SJSA1 (cell line): ENCODE results near the gene ZNF418. TPM values are rescaled to one million over a fixed set of nuclear protein-coding genes. Genes with fewer than 3 reads are reported as not detected.
"Not testable (repeated sequence)": the region's sequence is repeated elsewhere in the genome, so short reads cannot be mapped to it uniquely, and the experiment has no call there.

Experiments used
- DNase-seq, 2 experiments: peaks; one replicate each; pipeline ENCODE4 v3.0.0-alpha.2; 2015 to 2020; ENCODE audit warnings: low spot score in 2 of 2, low read depth in 1 of 2
- H3K27ac ChIP-seq: fragments of 250-450 bp; sonication (Bioruptor Pico); 2 replicates; pipeline ENCODE4 v1.5.1; 2020; ENCODE audit warnings: mild to moderate bottlenecking, moderate library complexity
- H3K27me3 ChIP-seq: fragments of 250-450 bp; sonication (Bioruptor Pico); replicated peaks from 2 replicates; pipeline ENCODE4 v1.5.1; 2020; ENCODE audit warnings: mild to moderate bottlenecking, moderate library complexity
- H3K36me3 ChIP-seq: fragments of 250-450 bp; sonication (Bioruptor Pico); 2 replicates; pipeline ENCODE4 v1.5.1; 2020; ENCODE audit warnings: mild to moderate bottlenecking
- H3K4me1 ChIP-seq: fragments of 250-450 bp; sonication (Bioruptor Pico); replicated peaks from 2 replicates; pipeline ENCODE4 v1.6.1; 2021; ENCODE audit warnings: mild to moderate bottlenecking
- H3K4me3 ChIP-seq: fragments of 250-450 bp; sonication (Bioruptor Pico); 2 replicates; pipeline ENCODE4 v1.5.1; 2020; ENCODE audit warnings: mild to moderate bottlenecking
- H3K9me3 ChIP-seq: fragments of 250-450 bp; sonication (Bioruptor Pico); replicated peaks from 2 replicates; pipeline ENCODE4 v1.5.1; 2020; ENCODE audit warnings: mild to moderate bottlenecking
- total RNA-seq: library from RNA; depleted of rRNA; stranded (reverse); fragments of >200 nt; shearing (Covaris generic); gene quantifications from 2 replicates; pipeline ENCODE4 v1.2.3, GENCODE V29; 2014; rRNA removed

ZNF418 gene
- total RNA-seq, 1 experiment from 2014 or later, result 0.21 TPM

DNA sequence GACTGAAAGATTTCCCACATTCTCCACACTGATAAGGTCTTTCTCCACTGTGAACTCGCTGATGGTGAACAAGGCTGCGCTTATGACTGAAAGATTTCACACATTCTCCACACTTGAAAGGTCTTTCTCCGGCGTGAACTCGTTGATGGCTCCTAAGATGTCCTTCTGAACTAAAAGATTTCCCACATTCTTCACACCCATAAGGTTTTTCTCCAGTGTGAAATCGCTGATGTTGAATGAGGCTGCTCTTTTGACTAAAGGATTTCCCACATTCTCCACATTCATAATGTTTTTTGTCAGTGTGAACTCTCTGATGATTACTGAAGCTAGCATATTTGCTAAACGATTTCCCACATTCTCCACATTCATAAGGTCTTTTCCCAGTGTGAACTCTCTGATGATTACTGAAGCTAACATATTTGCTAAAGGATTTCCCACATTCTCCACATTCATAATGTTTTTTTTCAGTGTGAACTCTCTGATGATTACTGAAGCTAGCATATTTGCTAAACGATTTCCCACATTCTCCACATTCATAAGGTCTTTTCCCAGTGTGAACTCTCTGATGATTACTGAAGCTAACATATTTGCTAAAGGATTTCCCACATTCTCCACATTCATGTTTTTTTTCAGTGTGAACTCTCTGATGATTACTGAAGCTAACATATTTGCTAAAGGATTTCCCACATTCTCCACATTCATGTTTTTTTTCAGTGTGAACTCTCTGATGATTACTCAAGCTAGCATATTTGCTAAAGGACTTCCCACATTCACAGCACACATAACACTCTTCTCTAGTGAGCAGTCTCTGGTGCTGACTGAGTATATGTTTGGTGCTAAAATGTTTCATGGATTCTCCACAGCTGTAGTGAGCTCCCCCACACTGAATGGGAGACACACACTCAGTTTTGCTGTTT is 61.1 kb downstream of the ZNF418 start:
- H3K27me3 ChIP-seq, H3K4me3 ChIP-seq, H3K36me3 ChIP-seq, H3K27ac ChIP-seq, DNase-seq, H3K4me1 ChIP-seq: not testable (repeated sequence)
- peaks cover 26% of the 10 kb centered on the region for H3K9me3 ChIP-seq

DNA sequence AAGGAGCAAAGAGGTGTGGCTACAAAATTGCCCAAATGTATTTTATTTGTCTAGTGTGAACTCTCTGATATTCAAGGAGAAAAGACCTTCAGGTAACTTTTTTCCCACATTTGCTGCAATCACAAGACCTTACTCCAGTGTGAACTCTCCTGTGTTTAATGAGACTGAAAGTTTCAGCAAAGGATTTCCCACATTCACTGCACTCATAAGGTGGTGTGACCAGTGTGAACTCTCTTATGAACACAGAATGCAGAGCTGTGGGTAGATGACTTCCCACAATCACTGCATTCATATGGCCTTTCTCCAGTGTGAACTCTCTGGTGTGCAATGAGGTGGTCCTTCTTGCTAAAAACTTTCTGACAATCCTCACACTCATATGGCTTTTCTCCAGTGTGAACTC is 62.8 kb downstream of the ZNF418 start:
- no peak for DNase-seq
- H3K9me3 ChIP-seq, result peaks cover 34% of the 10 kb centered on the region
- no peak overlapping the region for H3K27ac ChIP-seq
- no peaks in the 10 kb centered on the region for H3K27me3 ChIP-seq
- H3K4me3 ChIP-seq, result no peak overlapping the region
- no peaks in the 10 kb centered on the region for H3K4me1 ChIP-seq
- peaks cover 9% of the 10 kb centered on the region for H3K36me3 ChIP-seq

Other genes with a start within 250 kb of the ZNF418 start
- 0.91 and 0.92 TPM in 2 replicates for gene ZNF154, start 226.2 kb downstream of the ZNF418 start, total RNA-seq
- gene ZNF671, start 207.8 kb downstream of the ZNF418 start, total RNA-seq, result 2.0 and 4.8 TPM in 2 replicates
- 5.7 and 13.0 TPM in 2 replicates for gene ZNF776, start 188.6 kb downstream of the ZNF418 start, total RNA-seq
- gene ZNF586, start 165.7 kb downstream of the ZNF418 start, total RNA-seq, result 10.7 and 18.2 TPM in 2 replicates
- 3.3 and 3.5 TPM in 2 replicates for gene ZNF552, start 120.5 kb downstream of the ZNF418 start, total RNA-seq
- gene ZNF587B, start 105.1 kb downstream of the ZNF418 start, total RNA-seq, result 11.4 and 13.6 TPM in 2 replicates
- gene ZNF587, start 85.5 kb downstream of the ZNF418 start, total RNA-seq, result 12.3 and 13.3 TPM in 2 replicates
- 1.1 and 10.2 TPM in 2 replicates for gene ZNF814, start 46.4 kb downstream of the ZNF418 start, total RNA-seq
- 7.4 and 8.4 TPM in 2 replicates for gene ZNF417, start 18.8 kb downstream of the ZNF418 start, total RNA-seq
- 1.8 and 5.2 TPM in 2 replicates for gene ZNF256, start 12.3 kb upstream of the ZNF418 start, total RNA-seq
- gene C19orf18, start 39.1 kb upstream of the ZNF418 start, total RNA-seq, result not detected in 2 replicates
- 13.1 and 32.0 TPM in 2 replicates for gene ZNF606, start 67.4 kb upstream of the ZNF418 start, total RNA-seq
- not detected in 2 replicates for gene ZSCAN1, start 98.6 kb upstream of the ZNF418 start, total RNA-seq
- not detected in 2 replicates for gene ZNF135, start 123.9 kb upstream of the ZNF418 start, total RNA-seq
- 0.26 TPM in 1 of 2 replicates, not detected in the other for gene ZSCAN18, start 162.8 kb upstream of the ZNF418 start, total RNA-seq
- 5.4 and 8.3 TPM in 2 replicates for gene ZNF329, start 215.4 kb upstream of the ZNF418 start, total RNA-seq
- gene ZNF274, start 247.7 kb upstream of the ZNF418 start, total RNA-seq, result 5.2 and 12.4 TPM in 2 replicates